Caco-2 (cell line): ENCODE data around the gene PRRG4. TPM values are rescaled to one million over a fixed set of nuclear protein-coding genes. Genes with fewer than 3 reads are reported as not detected.

Experiments
- BruUV-seq: library from RNA; stranded (reverse); fragments of 400-500 nt; replicated peaks from 2 replicates; lab custom pipeline; 2021; lab: Mats Ljungman, UMichigan
- CTCF ChIA-PET: fragments of 300-600 bp; sonication (Branson Sonifier 250); formaldehyde crosslinking; loops from one replicate; lab custom pipeline; 2022; ENCODE audit warnings: antibody characterized with exemption; lab: Charles Lee
- POLR2A ChIA-PET: fragments of 300-600 bp; sonication (Branson Sonifier 250); formaldehyde crosslinking; loops from one replicate; lab custom pipeline; 2022; ENCODE audit warnings: antibody characterized with exemption; lab: Charles Lee
- DNase-seq, 2 experiments: peaks; one replicate each; pipeline versions ENCODE4 v3.0.0 to v3.0.0-alpha.2; 2020 to 2022
- H3K27me3 ChIP-seq: replicated peaks from 2 replicates; pipeline ENCODE4 v1.6.0; 2011; ENCODE audit warnings: low read length; ENCODE audit not compliant: control insufficient read depth, insufficient read depth
- H3K36me3 ChIP-seq: 2 replicates; pipeline ENCODE4 v1.5.1; 2011; ENCODE audit warnings: low read length; ENCODE audit not compliant: control insufficient read depth, insufficient read depth
- H3K4me1 ChIP-seq: fragments of 250-450 bp; sonication (Bioruptor Pico); 2 replicates; pipeline ENCODE4 v1.5.1; 2020; ENCODE audit warnings: mild to moderate bottlenecking
- H3K4me3 ChIP-seq: 2 replicates; pipeline ENCODE4 v1.5.1; 2011; ENCODE audit warnings: low read depth, mild to moderate bottlenecking, control low read depth, low read length
- H3K9me3 ChIP-seq: fragments of 250-450 bp; sonication (Bioruptor Pico); 2 replicates; pipeline ENCODE4 v1.5.1; 2020; ENCODE audit warnings: mild to moderate bottlenecking, moderate library complexity
- H3K27ac Mint-ChIP-seq: one replicate; pipeline ENCODE4 v1.8.0; 2022; ENCODE audit warnings: mixed read lengths; ENCODE audit not compliant: unreplicated experiment
- H3K27me3 Mint-ChIP-seq: one replicate; pipeline ENCODE4 v1.8.0; 2022; ENCODE audit warnings: mixed read lengths; ENCODE audit not compliant: insufficient read depth, unreplicated experiment
- H3K36me3 Mint-ChIP-seq: one replicate; pipeline ENCODE4 v1.8.0; 2022; ENCODE audit warnings: mild to moderate bottlenecking, mixed read lengths; ENCODE audit not compliant: insufficient read depth, unreplicated experiment
- H3K4me1 Mint-ChIP-seq: one replicate; pipeline ENCODE4 v1.8.0; 2022; ENCODE audit warnings: low read depth, mixed read lengths; ENCODE audit not compliant: unreplicated experiment
- H3K4me3 Mint-ChIP-seq: one replicate; pipeline ENCODE4 v1.8.0; 2022; ENCODE audit warnings: mild to moderate bottlenecking, moderate library complexity, mixed read lengths; ENCODE audit not compliant: unreplicated experiment
- H3K9me3 Mint-ChIP-seq: one replicate; pipeline ENCODE4 v1.8.0; 2022; ENCODE audit warnings: mixed read lengths; ENCODE audit not compliant: unreplicated experiment
- intact Hi-C: fragments of 100-400 bp; cut with micrococcal nuclease; formaldehyde crosslinking; loops from one replicate; pipeline ENCODE4 v1.10.0; 2022; ENCODE audit not compliant: unreplicated experiment
- total RNA-seq: library from RNA; stranded (reverse); gene quantifications from 2 replicates; pipeline ENCODE4 v1.2.3, GENCODE V29; 2022
- TF ChIP-seq, protein P1 (sequence below), 2 experiments: fragments of 200-600 bp in 1 of 2; IDR thresholded peaks; 1 replicate in 1 of 2; 2 replicates in 1 of 2; pipeline versions ENCODE4 v1.5.1 to v1.8.0; 2011 to 2022; ENCODE audit warnings: antibody characterized with exemption in 1 of 2, control low read depth in 1 of 2, inconsistent platforms in 1 of 2, low read depth in 1 of 2, low read length in 1 of 2, mild to moderate bottlenecking in 1 of 2, moderate library complexity in 1 of 2; ENCODE audit not compliant: insufficient read depth in 1 of 2, severe bottlenecking in 1 of 2, unreplicated experiment in 1 of 2

The PRRG4 gene
- total RNA-seq, 1 experiment from 2014 or later, result 6.9 TPM

DNA sequence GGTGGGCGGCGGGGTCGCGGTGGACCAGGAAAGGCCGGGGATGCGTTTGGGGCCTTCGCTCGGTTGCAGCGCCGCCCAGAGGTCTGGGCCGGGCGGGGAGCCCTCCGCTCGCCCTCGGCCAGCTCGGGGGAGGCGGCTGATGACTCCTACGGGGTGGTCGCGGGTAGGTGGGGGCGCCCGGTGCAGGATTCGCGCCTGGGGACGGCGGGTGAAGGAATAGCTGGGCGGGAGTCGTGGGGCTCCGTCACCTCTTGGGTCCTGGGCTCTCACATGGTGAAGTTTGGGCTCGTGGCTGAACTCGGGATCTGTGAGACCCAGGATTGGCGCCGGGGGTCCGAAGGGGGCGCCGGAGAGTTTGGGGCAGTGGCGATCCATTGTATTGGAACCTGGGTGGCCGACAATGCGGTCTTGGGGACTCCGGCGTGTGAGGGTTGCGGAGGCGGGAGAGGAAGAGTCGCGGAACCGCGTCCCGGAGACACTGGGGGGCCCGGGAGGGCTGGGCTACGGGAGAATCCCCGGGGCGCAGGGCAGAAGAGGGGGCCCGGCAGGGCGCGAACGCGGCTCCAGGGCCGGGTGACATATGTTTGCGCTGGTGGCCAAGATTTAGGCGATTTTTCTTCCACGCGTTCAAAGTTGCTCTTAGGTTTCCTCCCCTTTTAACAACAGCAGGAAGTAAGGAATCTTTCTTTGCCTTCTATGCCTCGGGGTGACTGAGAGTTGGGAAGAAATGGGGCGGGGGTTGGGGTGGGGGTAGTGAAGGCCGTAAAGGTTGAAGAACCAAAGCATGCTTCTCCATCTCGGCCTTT is 63.8 kb downstream of the PRRG4 start:
- Mint-ChIP-seq H3K36me3 (peaks cover 9% of the 10 kb centered on the region), H3K9me3 (no peaks in the 10 kb centered on the region)
- CTCF ChIA-PET, result interaction anchor here (0.8 to 1.2 kb wide), 2 partner anchors 20 to 84 kb away, joined by 3 to 5 read pairs; no protein-coding TSS in a partner anchor

DNA sequence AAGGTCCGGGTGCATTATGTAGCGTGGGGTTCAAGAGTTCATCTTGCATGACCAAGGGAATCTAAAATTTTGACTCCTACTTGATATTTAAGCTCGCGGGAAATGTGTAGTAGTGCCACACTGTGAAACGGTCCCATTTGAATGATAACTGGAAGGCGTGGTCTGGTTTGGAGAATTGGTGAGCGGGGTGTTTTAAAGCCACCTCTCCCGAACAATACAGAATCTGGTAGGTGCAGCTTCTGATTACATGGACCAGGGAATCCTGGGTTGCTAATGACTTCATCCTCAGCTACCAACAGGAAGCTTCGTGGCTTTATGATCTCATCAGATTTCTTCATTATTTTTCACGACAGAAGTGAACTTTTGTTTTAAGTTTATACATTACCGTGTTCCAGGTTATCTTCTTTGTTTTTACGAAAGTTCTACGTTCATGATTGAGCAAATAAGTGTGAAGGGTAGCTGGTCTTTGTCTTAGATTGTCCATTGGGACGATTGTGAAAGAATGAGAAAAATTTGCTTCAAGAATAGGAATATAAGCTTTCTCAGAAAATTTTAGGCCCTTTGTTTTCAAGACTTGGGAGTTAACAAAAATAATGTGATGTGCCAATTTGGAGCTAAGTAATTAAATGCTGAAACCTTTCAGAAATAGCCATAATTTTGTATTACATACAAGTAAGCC is 64.6 kb downstream of the PRRG4 start:
- Histone ChIP-seq H3K4me3 (peak overlapping the region; percentile 96), H3K9me3 (no peaks in the 10 kb centered on the region), H3K4me1 (peaks cover 23% of the 10 kb centered on the region), H3K27me3 (no peaks in the 10 kb centered on the region), H3K36me3 (no peaks in the 10 kb centered on the region)
- DNase-seq, result peak; percentile 59 to 61
- no peaks in the 10 kb centered on the region for H3K9me3 Mint-ChIP-seq
- peak overlapping the region; percentile 91 for H3K4me3 Mint-ChIP-seq
- H3K36me3 Mint-ChIP-seq, result peaks cover 9% of the 10 kb centered on the region
- no peaks in the 10 kb centered on the region for H3K27me3 Mint-ChIP-seq
- TF ChIP-seq, protein P1, sequence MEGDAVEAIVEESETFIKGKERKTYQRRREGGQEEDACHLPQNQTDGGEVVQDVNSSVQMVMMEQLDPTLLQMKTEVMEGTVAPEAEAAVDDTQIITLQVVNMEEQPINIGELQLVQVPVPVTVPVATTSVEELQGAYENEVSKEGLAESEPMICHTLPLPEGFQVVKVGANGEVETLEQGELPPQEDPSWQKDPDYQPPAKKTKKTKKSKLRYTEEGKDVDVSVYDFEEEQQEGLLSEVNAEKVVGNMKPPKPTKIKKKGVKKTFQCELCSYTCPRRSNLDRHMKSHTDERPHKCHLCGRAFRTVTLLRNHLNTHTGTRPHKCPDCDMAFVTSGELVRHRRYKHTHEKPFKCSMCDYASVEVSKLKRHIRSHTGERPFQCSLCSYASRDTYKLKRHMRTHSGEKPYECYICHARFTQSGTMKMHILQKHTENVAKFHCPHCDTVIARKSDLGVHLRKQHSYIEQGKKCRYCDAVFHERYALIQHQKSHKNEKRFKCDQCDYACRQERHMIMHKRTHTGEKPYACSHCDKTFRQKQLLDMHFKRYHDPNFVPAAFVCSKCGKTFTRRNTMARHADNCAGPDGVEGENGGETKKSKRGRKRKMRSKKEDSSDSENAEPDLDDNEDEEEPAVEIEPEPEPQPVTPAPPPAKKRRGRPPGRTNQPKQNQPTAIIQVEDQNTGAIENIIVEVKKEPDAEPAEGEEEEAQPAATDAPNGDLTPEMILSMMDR (IDR thresholded peaks at IDR 0.05; ENCODE audit: insufficient read depth in 1 of 2, low read depth in 1 of 2, low read length in 1 of 2, severe bottlenecking in 1 of 2, unreplicated experiment in 1 of 2), result no peak
- peak overlapping the region; percentile 88 for H3K27ac Mint-ChIP-seq
- CTCF ChIA-PET, result interaction anchor here (0.8 to 1.2 kb wide), 2 partner anchors 19 to 85 kb away, joined by 3 to 5 read pairs; no protein-coding TSS in a partner anchor
- intact Hi-C loops, result loop anchor here (1.0 to 5.0 kb wide), 3 partner anchors 25 to 363 kb away; partner anchors contain the start of gene HIPK3
- BruUV-seq, result TSS peak; percentile 48
- POLR2A ChIA-PET, result interaction anchor here (0.5 to 2.4 kb wide), 3 partner anchors 25 to 545 kb away, joined by 6 to 19 read pairs (median 7); partner anchors contain the start of gene DEPDC7
- peaks cover 19% of the 10 kb centered on the region for H3K4me1 Mint-ChIP-seq

More for the DNA sequence above, 63.8 kb downstream of the PRRG4 start:
- no peaks in the 10 kb centered on the region for H3K27me3 Mint-ChIP-seq
- H3K4me1 Mint-ChIP-seq, result peaks cover 18% of the 10 kb centered on the region
- TF ChIP-seq, protein P1 (IDR thresholded peaks at IDR 0.05; ENCODE audit: insufficient read depth in 1 of 2, low read depth in 1 of 2, low read length in 1 of 2, severe bottlenecking in 1 of 2, unreplicated experiment in 1 of 2), result peak; percentile 44 to 65
- Histone ChIP-seq H3K9me3 (no peaks in the 10 kb centered on the region), H3K4me3 (peak overlapping the region; percentile 96), H3K36me3 (no peaks in the 10 kb centered on the region), H3K4me1 (peaks cover 23% of the 10 kb centered on the region), H3K27me3 (no peaks in the 10 kb centered on the region)
- H3K4me3 Mint-ChIP-seq, result peak overlapping the region; percentile 91
- BruUV-seq, result no TSS peak
- POLR2A ChIA-PET, result interaction anchor here (0.6 to 2.4 kb wide), 3 partner anchors 26 to 123 kb away, joined by 3 to 7 read pairs (median 6); partner anchors contain the start of genes DEPDC7 and PRRG4
- intact Hi-C loops, result loop anchor here (1.0 to 5.0 kb wide), 4 partner anchors 26 to 364 kb away; partner anchors contain the start of gene HIPK3
- peak overlapping the region; percentile 88 for H3K27ac Mint-ChIP-seq
- DNase-seq, result peak; percentile 65 to 79

DNA sequence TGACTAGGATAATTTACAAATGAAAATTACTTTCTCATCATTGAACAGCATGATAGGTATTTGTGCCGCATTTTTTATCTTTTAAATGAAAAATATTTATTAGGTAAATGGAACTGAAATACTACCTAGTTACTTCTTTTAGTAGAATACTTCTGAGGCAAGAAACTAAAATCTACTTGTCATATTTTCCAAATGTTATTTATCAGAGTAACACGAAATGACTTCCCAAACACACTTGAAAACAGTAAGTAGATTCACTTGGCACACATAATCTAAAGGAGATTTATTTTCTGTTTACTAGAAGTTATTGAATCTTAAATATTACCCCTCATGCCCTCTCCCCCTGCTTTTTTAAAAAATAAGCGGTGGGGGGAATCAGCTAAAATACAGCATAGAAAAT is 65.2 kb downstream of the PRRG4 start:
- no peak for DNase-seq
- peaks cover 23% of the 10 kb centered on the region for H3K4me1 ChIP-seq
- ChIA-PET CTCF (interaction anchor here (0.8 to 1.2 kb wide), 2 partner anchors 19 to 86 kb away, joined by 3 to 5 read pairs; no protein-coding TSS in a partner anchor), POLR2A (interaction anchor here (0.5 to 1.2 kb wide), 2 partner anchors 121 to 546 kb away, joined by 7 to 19 read pairs; partner anchors contain the start of gene DEPDC7)
- TF ChIP-seq, protein P1 (IDR thresholded peaks at IDR 0.05; ENCODE audit: insufficient read depth in 1 of 2, low read depth in 1 of 2, low read length in 1 of 2, severe bottlenecking in 1 of 2, unreplicated experiment in 1 of 2), result no peak
- no peaks in the 10 kb centered on the region for H3K9me3 ChIP-seq
- Mint-ChIP-seq H3K36me3 (peaks cover 14% of the 10 kb centered on the region), H3K27ac (no peak overlapping the region), H3K27me3 (no peaks in the 10 kb centered on the region), H3K4me3 (peak overlapping the region; percentile 35), H3K4me1 (peaks cover 25% of the 10 kb centered on the region), H3K9me3 (no peaks in the 10 kb centered on the region)
- H3K4me3 ChIP-seq, result peak overlapping the region; percentile 96
- intact Hi-C loops, result loop anchor here (1.0 to 5.0 kb wide), 3 partner anchors 24 to 362 kb away; partner anchors contain the start of gene HIPK3
- H3K27me3 ChIP-seq, result no peaks in the 10 kb centered on the region; the same call in 1 of the 2 replicates
- BruUV-seq, result no TSS peak
- H3K36me3 ChIP-seq, result no peaks in the 10 kb centered on the region
